HepG2 (cell line): Measurements from ENCODE around the gene GOLPH3. TPM values are rescaled to one million over a fixed set of nuclear protein-coding genes. Genes with fewer than 3 reads are reported as not detected.

ENCODE experiments used
- ATF2 ChIP-seq: sonication (generic); formaldehyde crosslinking; IDR thresholded peaks from 2 replicates; pipeline ENCODE4 v1.4.0; 2020; ENCODE audit warnings: missing genetic modification reagents
- BRCA1 ChIP-seq: sonication (generic); formaldehyde crosslinking; IDR thresholded peaks from 2 replicates; pipeline ENCODE4 v1.4.0; 2020; ENCODE audit warnings: missing genetic modification reagents
- CAMTA2 ChIP-seq: sonication (generic); formaldehyde crosslinking; IDR thresholded peaks from 2 replicates; pipeline ENCODE4 v1.4.0; 2020; ENCODE audit warnings: mild to moderate bottlenecking, missing genetic modification reagents, borderline replicate concordance
- FOXO4 ChIP-seq: sonication (generic); formaldehyde crosslinking; conservative IDR thresholded peaks from 2 replicates; pipeline ENCODE4 v1.8.1; 2023; ENCODE audit warnings: missing genetic modification reagents
- FUBP1 ChIP-seq: sonication (generic); formaldehyde crosslinking; IDR thresholded peaks from 2 replicates; pipeline ENCODE4 v1.5.1; 2020; ENCODE audit warnings: missing genetic modification reagents, mild to moderate bottlenecking, borderline replicate concordance
- KMT2B ChIP-seq: IDR thresholded peaks from 2 replicates; pipeline ENCODE4 v1.6.1; 2016; ENCODE audit warnings: missing genetic modification reagents, missing compliant biosample characterization
- MTERF4 ChIP-seq: sonication (generic); formaldehyde crosslinking; IDR thresholded peaks from 2 replicates; pipeline ENCODE4 v1.8.0; 2023; ENCODE audit warnings: mild to moderate bottlenecking, missing genetic modification reagents
- NFYB ChIP-seq: sonication (generic); formaldehyde crosslinking; IDR thresholded peaks from 2 replicates; pipeline ENCODE4 v1.4.0; 2020; ENCODE audit warnings: missing genetic modification reagents
- ONECUT2 ChIP-seq: sonication (generic); formaldehyde crosslinking; IDR thresholded peaks from 2 replicates; pipeline ENCODE4 v1.4.0; 2020; ENCODE audit warnings: missing genetic modification reagents
- POGZ ChIP-seq: sonication (generic); formaldehyde crosslinking; IDR thresholded peaks from 2 replicates; pipeline ENCODE4 v1.4.0; 2020; ENCODE audit warnings: mild to moderate bottlenecking, missing genetic modification reagents
- SMARCC2 ChIP-seq: fragments of 450-650 bp; IDR thresholded peaks from 2 replicates; pipeline ENCODE4 v1.6.1; 2017; ENCODE audit warnings: antibody characterized with exemption, mild to moderate bottlenecking
- SRSF1 ChIP-seq: fragments of 200-400 bp; formaldehyde crosslinking; optimal IDR thresholded peaks from 2 replicates; pipeline ENCODE3; 2017; ENCODE audit warnings: mild to moderate bottlenecking, low read depth, low read length, moderate library complexity
- TBP ChIP-seq: sonication (generic); formaldehyde crosslinking; IDR thresholded peaks from 2 replicates; pipeline ENCODE4 v1.5.0; 2020; ENCODE audit warnings: missing genetic modification reagents
- TRIM24 ChIP-seq: sonication (generic); formaldehyde crosslinking; IDR thresholded peaks from 2 replicates; pipeline ENCODE4 v1.8.0; 2022; ENCODE audit warnings: mild to moderate bottlenecking, missing genetic modification reagents
- YEATS4 ChIP-seq: sonication (generic); formaldehyde crosslinking; IDR thresholded peaks from 2 replicates; pipeline ENCODE4 v1.4.0; 2020; ENCODE audit warnings: missing genetic modification reagents, borderline replicate concordance
- ZFP37 ChIP-seq: sonication (generic); formaldehyde crosslinking; IDR thresholded peaks from 2 replicates; pipeline ENCODE4 v1.4.0; 2020; ENCODE audit warnings: missing genetic modification reagents, borderline replicate concordance
- ZKSCAN8 ChIP-seq: IDR thresholded peaks from 2 replicates; pipeline ENCODE4 v1.6.1; 2016; ENCODE audit warnings: borderline replicate concordance, missing genetic modification reagents, missing compliant biosample characterization
- ZNF235 ChIP-seq: sonication (generic); formaldehyde crosslinking; IDR thresholded peaks from 2 replicates; pipeline ENCODE4 v1.8.1; 2023; ENCODE audit warnings: mild to moderate bottlenecking, missing genetic modification reagents, borderline replicate concordance
- ZNF510 ChIP-seq: sonication (generic); formaldehyde crosslinking; IDR thresholded peaks from 2 replicates; pipeline ENCODE4 v1.4.0; 2020; ENCODE audit warnings: low read depth, mild to moderate bottlenecking, missing genetic modification reagents
- ZNF616 ChIP-seq: sonication (generic); formaldehyde crosslinking; IDR thresholded peaks from 2 replicates; pipeline ENCODE4 v1.5.0; 2020; ENCODE audit warnings: low read depth, mild to moderate bottlenecking, missing genetic modification reagents
- polyA plus RNA-seq, 8 experiments: library from polyadenylated mRNA; depleted of rRNA in 3 of 8; stranded (reverse) in 7 of 8; unstranded in 1 of 8; fragments of >200 nt; fragmentation: Illumina TruSeq in 4 of 8; extraction: Trizol in 4 of 8; gene quantifications; 2 replicates each; pipeline versions ENCODE4 v1.2.1 to v1.2.3, GENCODE V29; 2011 to 2016; ENCODE audit warnings: low read depth in 4 of 8, missing spikeins in 1 of 8, mixed read lengths in 1 of 8; ENCODE audit not compliant: insufficient read depth in 1 of 8
- total RNA-seq, 5 experiments: library from RNA; depleted of rRNA; stranded (reverse); fragments of >200 nt; fragmentation: Illumina TruSeq; extraction: Trizol; gene quantifications; 2 replicates each; pipeline ENCODE4 v1.2.3, GENCODE V29; 2016; ENCODE audit warnings: low read depth in 1 of 5

GOLPH3 gene
- total and polyA plus RNA-seq, 2 of the 13 experiments (the other 11 are each of a cell fraction or from before 2014, with no cell fraction given): 59.5 to 84.5 TPM

- no peak for TF ChIP-seq FUBP1
- TF ChIP-seq MTERF4 (CRISPR knock-in tag): peak; percentile 88; the same call in 1 of the 2 replicates
- TF ChIP-seq YEATS4 (CRISPR knock-in tag): peak; percentile 95
- 0 out of 2 replicates have a peak, but pooled peaks have one; percentile 41 for TF ChIP-seq CAMTA2 (CRISPR knock-in tag)
- TF ChIP-seq ATF2 (CRISPR knock-in tag): peak; percentile 97
- peak; percentile 81; the same call in 1 of the 2 replicates for TF ChIP-seq ZNF616 (CRISPR knock-in tag)
- 0 out of 2 replicates have a peak, but pooled peaks have one; percentile 68 for TF ChIP-seq FOXO4 (CRISPR knock-in tag)
- peak; percentile 86 for TF ChIP-seq POGZ (CRISPR knock-in tag)
- peak; percentile 58; the same call in 1 of the 2 replicates for TF ChIP-seq BRCA1 (CRISPR knock-in tag)
- TF ChIP-seq TRIM24 (CRISPR knock-in tag): no peak
- no peak for TF ChIP-seq SMARCC2
- 0 out of 2 replicates have a peak, but pooled peaks have one; percentile 21 for TF ChIP-seq ZFP37 (CRISPR knock-in tag)
- no peak for TF ChIP-seq TBP (CRISPR knock-in tag)
- peak; percentile 58; the same call in 1 of the 2 replicates for TF ChIP-seq ZKSCAN8
- peak; percentile 72; the same call in 1 of the 2 replicates for TF ChIP-seq KMT2B (CRISPR knock-in tag)
- TF ChIP-seq ZNF235 (CRISPR knock-in tag): no peak; the same call in 1 of the 2 replicates
- TF ChIP-seq ONECUT2 (CRISPR knock-in tag): no peak
- peak; percentile 72 for TF ChIP-seq SRSF1
- no peak for TF ChIP-seq NFYB (CRISPR knock-in tag)
- peak; percentile 87; the same call in 1 of the 2 replicates for TF ChIP-seq ZNF510 (CRISPR knock-in tag)
Observed at GRCh38 chr5:32174011-32174870, at the start of gene GOLPH3 (continued).
